ENCODE measurements around the gene SEMA3E. TPM values are rescaled to one million over a fixed set of nuclear protein-coding genes. Genes with fewer than 3 reads are reported as not detected.

The SEMA3E gene
- total and polyA plus RNA-seq, 10 of the 15 experiments (the other 5 are each of a cell fraction or from before 2014, with no cell fraction given) = 0.08 to 2.0 (median 0.82) TPM

GRCh38 chr7:83492802-83493201, 156.1 kb downstream of the SEMA3E start:
- in situ Hi-C loops (cut with MboI) (no loop called here), intact Hi-C loops (cut with micrococcal nuclease; ENCODE audit: unreplicated experiment) (no loop called here)
- WGBS (ENCODE audit: insufficient coverage, insufficient replicate concordance, low lambda C conversion rate, missing lambda C conversion rate) = 48% methylated on average over 3 of the region's 3 CpGs
- POLR2A ChIA-PET = no interaction called here
- Histone ChIP-seq H3K4me1 (ENCODE audit: control insufficient read depth, insufficient read depth, low read length) (no peaks in the 10 kb centered on the region), H3K27ac (ENCODE audit: control insufficient read depth, insufficient read depth) (no peak overlapping the region), H3K4me3 (no peak overlapping the region), H3K36me3 (ENCODE audit: control insufficient read depth in 2 of 2, insufficient read depth in 2 of 2, low read length in 1 of 2) (no peaks in the 10 kb centered on the region), H2AFZ (ENCODE audit: control insufficient read depth, low read depth, low read length) (no peak overlapping the region), H3K79me2 (ENCODE audit: control insufficient read depth, insufficient read depth, low read length) (no peaks in the 10 kb centered on the region), H3K27me3 (replicated peaks in 1 of 2; ENCODE audit: control insufficient read depth in 2 of 2, insufficient read depth in 2 of 2, low read length in 1 of 2) (no peaks in the 10 kb centered on the region), H4K20me1 (ENCODE audit: control insufficient read depth, insufficient read depth) (no peaks in the 10 kb centered on the region), H3K4me2 (ENCODE audit: control insufficient read depth, insufficient read depth) (no peak overlapping the region), H3K9ac (ENCODE audit: control insufficient read depth, insufficient read depth, low read length) (no peak overlapping the region), H3K9me3 (replicated peaks; ENCODE audit: control insufficient read depth, insufficient read depth, low read length) (no peaks in the 10 kb centered on the region)
- FAIRE-seq (no peak), ATAC-seq (no peak), DNase-seq (ENCODE audit: low read depth, low spot score) (no peak)
- TF ChIP-seq SIX5 (IDR thresholded peaks at IDR 0.05; ENCODE audit: low read depth, low read length, severe bottlenecking) = no peak
- no peak for TF ChIP-seq CEBPB (IDR thresholded peaks at IDR 0.05; ENCODE audit: borderline replicate concordance in 1 of 2, low read depth in 2 of 2, low read length in 2 of 2)
- TF ChIP-seq SUZ12 (IDR thresholded peaks at IDR 0.05; ENCODE audit: unreplicated experiment) = no peak
- no peak for TF ChIP-seq MEF2B (IDR thresholded peaks at IDR 0.05; ENCODE audit: partially characterized antibody, poor library complexity, severe bottlenecking)
- TF ChIP-seq RELB (IDR thresholded peaks at IDR 0.05; ENCODE audit: low read depth) = no peak
- no peak for TF ChIP-seq ESRRA (IDR thresholded peaks at IDR 0.05; ENCODE audit: low read length)
- no peak for TF ChIP-seq CHD2 (IDR thresholded peaks at IDR 0.05; ENCODE audit: borderline replicate concordance, low read depth, low read length)
- TF ChIP-seq NR2C2 (IDR thresholded peaks at IDR 0.05; ENCODE audit: borderline replicate concordance, control insufficient read depth, insufficient read length, low read depth) = no peak
- TF ChIP-seq PAX5 (IDR thresholded peaks at IDR 0.05; ENCODE audit: borderline replicate concordance, low read depth, low read length) = no peak
- TF ChIP-seq SREBF1 (IDR thresholded peaks at IDR 0.05; ENCODE audit: low read length) = no peak
- TF ChIP-seq HDGF (IDR thresholded peaks at IDR 0.05) = no peak
- TF ChIP-seq YY1 (IDR thresholded peaks at IDR 0.05; ENCODE audit: low read depth, low read length) = no peak
- no peak for TF ChIP-seq ZNF217 (IDR thresholded peaks at IDR 0.05)
- no peak for TF ChIP-seq SREBF2 (IDR thresholded peaks at IDR 0.05; ENCODE audit: low read length)
- TF ChIP-seq BCL11A (IDR thresholded peaks at IDR 0.05; ENCODE audit: low read depth, low read length) = no peak
- no peak for TF ChIP-seq POU2F2 (IDR thresholded peaks at IDR 0.05; ENCODE audit: borderline replicate concordance, low read depth, low read length)
- TF ChIP-seq ZZZ3 (IDR thresholded peaks at IDR 0.05; ENCODE audit: control insufficient read depth, insufficient read length, low read depth) = no peak
- no peak for TF ChIP-seq ZNF24 (IDR thresholded peaks at IDR 0.05)
- no peak for TF ChIP-seq MLLT1 (IDR thresholded peaks at IDR 0.05)
- SMC1A ChIA-PET (ENCODE audit: uncharacterized antibody, unreplicated experiment) = no interaction called here
- CTCF ChIA-PET = interaction anchor here (0.6 kb wide), 1 partner anchor 16 kb away, joined by 3 read pairs; no protein-coding TSS in a partner anchor
- RAD21 ChIA-PET (ENCODE audit: unreplicated experiment) = no interaction called here
- BruUV-seq (replicated peaks) = no TSS peak

Measured in GM12878 (cell line).